Astrocyte of the cerebellum (primary cell): ENCODE results near the gene SUSD1.

Source experiments
- DNase-seq: peaks from one replicate; pipeline ENCODE4 v3.0.0-alpha.2; 2011; ENCODE audit warnings: low read depth
- H3K4me3 ChIP-seq: 2 replicates; pipeline ENCODE4 v1.5.1; 2011; ENCODE audit warnings: mild to moderate bottlenecking, low read depth, low read length, moderate library complexity
- in situ Hi-C: cut with HindIII; loops from 2 replicates; pipeline ENCODE4 v1.10.0; 2017; ENCODE audit warnings: low sequenced_read_pairs
- TF ChIP-seq, protein P1 (sequence below): IDR thresholded peaks from 2 replicates; pipeline ENCODE4 v1.5.1; 2012; ENCODE audit warnings: low read length, low read depth, moderate library complexity, mild to moderate bottlenecking; ENCODE audit errors: missing control alignments

SUSD1 gene

DNA sequence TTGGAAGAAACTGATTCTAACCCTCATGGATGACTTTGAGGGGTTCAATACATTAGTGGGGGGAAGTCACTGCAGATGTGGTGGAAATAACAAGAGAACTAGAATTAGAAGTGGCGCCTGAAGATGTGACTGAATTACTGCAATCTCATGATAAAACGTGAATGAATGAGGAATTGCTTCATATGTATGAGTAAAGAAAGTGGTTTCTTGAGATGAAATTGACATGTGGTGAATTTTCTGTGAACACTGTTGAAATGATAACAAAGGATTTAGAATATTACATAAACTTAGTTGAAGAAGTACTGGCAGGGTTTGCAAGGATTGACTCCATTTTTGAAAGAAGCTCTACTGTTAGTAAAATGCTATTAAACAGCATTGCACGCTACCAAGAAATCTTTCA is 165.4 kb downstream of the SUSD1 start:
- TF ChIP-seq, protein P1, sequence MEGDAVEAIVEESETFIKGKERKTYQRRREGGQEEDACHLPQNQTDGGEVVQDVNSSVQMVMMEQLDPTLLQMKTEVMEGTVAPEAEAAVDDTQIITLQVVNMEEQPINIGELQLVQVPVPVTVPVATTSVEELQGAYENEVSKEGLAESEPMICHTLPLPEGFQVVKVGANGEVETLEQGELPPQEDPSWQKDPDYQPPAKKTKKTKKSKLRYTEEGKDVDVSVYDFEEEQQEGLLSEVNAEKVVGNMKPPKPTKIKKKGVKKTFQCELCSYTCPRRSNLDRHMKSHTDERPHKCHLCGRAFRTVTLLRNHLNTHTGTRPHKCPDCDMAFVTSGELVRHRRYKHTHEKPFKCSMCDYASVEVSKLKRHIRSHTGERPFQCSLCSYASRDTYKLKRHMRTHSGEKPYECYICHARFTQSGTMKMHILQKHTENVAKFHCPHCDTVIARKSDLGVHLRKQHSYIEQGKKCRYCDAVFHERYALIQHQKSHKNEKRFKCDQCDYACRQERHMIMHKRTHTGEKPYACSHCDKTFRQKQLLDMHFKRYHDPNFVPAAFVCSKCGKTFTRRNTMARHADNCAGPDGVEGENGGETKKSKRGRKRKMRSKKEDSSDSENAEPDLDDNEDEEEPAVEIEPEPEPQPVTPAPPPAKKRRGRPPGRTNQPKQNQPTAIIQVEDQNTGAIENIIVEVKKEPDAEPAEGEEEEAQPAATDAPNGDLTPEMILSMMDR = no peak
- in situ Hi-C loops = no loop called here
- no peak overlapping the region for H3K4me3 ChIP-seq
- no peak for DNase-seq

DNA sequence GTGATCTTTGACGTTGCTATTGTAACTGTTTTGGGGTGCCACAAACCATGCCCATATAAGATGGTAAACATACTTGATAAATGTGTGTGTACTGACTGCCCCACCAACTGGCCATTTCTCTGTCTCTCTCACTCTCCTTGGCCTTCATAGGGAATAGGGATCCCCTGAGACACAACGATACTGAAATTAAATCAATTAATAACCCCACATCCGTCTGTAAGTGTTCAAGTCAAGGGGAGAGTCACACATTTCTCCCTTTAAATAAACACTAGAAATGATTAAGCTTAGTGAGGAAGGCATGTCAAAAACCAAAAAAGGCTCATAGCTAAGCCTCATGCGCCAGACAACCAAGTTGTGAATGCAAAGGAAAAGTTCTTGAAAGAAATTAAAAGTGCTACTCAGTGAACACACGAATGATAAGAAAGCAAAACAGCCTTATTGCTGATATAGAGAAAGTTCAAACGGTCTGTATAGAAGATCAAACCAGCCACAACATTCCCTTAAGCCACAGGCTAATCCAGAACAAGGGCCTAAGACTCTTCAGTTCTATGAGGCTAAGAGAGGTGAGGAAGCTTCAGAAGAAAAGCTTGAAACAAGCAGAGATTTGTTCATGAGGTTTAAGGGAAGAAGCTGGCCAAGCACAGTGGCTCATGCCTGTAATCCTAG is 167.4 kb downstream of the SUSD1 start:
- no peak overlapping the region for H3K4me3 ChIP-seq
- DNase-seq = no peak
- in situ Hi-C loops = no loop called here
- TF ChIP-seq, protein P1 = no peak

DNA sequence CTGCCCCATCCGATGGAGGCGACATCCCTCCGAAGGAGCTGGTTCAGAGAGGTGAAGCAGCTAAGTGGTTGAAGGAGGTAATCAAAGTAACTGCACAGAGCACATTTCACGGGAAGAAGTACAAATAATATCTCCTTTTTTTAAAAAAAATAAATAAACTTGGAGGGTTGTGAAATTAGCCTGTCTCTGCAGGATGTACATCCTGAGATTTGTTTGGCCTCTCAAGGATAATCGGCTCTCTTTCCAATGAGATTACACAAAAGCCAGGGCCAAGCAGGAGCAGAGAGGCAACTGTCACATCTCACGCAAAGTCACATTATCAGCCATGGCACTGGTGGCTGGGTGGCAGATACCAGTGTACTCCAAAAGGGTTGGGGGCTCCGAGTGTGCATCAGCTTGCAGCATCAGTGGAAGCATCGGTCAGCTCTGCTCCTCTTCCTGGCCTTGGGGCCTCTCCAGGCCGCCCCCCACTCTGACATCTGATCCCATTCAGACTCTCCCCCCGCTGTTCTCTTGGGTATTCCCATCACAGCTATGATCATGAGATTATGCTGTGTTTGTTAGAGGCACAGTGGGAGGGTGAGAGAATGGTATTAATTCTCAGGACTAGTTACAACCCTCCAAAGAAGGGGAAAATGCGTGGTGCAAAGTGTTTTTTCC is 168.6 kb downstream of the SUSD1 start:
- DNase-seq = no peak
- TF ChIP-seq, protein P1 = no peak
- H3K4me3 ChIP-seq = no peak overlapping the region
- in situ Hi-C loops = no loop called here

DNA sequence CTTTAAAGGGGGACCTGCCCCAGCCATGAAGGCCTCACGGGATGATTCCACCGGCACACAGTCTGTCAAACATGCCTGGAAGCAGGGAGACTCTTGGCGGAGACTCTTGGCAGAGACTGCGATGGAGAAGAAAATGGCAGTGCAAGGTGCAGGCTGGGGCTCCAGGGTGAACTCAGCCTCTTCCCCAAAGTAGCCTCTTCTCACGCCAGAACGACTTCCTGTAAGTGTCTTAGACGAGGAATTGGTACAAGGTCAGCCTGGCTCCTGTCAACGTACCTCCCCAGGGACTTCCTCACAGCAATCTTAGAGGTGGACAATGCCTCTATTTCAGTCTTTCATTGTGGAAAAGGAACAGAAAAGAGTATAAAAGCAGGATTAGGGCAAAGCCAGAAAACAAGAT is 169.2 kb downstream of the SUSD1 start:
- H3K4me3 ChIP-seq = no peak overlapping the region
- TF ChIP-seq, protein P1 = no peak
- in situ Hi-C loops = no loop called here
- no peak for DNase-seq

DNA sequence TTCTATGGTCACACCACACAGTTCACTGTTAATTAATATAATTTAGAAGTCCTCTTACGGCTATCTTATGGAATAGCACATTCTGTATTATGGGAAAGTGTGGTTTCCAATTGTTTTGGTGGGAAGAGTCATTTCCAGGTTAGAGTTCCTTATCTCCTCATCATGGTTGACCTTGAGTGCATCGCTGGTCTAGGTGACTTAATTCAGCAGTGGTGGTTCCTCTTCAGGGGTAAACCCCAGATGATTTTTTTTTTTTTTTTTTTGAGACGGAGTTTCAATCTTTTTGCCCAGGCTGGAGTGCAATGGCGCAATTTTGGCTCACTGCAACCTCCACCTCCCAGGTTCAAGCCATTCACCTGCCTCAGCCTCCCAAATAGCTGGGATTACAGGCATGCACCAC is 171.6 kb downstream of the SUSD1 start:
- H3K4me3 ChIP-seq = no peak overlapping the region
- TF ChIP-seq, protein P1 = no peak
- DNase-seq = no peak
- in situ Hi-C loops = no loop called here

DNA sequence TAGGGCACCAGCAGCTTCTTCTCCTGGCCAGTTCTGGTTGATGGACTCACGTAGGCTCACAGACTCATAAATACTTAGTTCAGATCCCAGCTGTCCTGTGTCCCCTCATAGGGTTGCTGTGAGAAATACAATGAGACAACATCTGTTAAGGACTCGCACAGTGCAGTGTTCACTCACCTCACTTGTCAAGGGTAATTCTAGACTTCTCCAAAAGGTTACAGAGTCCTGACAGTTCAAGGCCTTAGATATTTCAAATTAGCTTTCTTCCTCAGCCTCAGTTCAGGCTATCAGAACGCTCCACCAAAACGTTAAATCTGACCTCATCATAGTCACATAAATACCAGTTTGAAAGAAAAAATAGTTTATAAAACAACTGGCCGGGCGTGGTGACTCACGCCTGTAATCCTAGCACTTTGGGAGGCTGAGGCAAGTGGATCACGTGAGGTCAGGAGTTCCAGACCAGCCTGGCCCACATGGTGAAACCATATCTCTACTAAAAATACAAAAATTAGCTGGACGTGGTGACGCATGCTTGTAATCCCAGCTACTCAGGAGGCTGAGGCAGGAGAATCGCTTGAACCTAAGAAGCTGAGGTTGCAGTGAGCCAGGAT is 172.1 kb downstream of the SUSD1 start:
- TF ChIP-seq, protein P1 = no peak
- DNase-seq = no peak
- no peak overlapping the region for H3K4me3 ChIP-seq
- in situ Hi-C loops = no loop called here
